ENCODE results near the gene FKBP9. TPM values are rescaled to one million over a fixed set of nuclear protein-coding genes. Genes with fewer than 3 reads are reported as not detected.
"Not testable (repeated sequence)": the region's sequence is repeated elsewhere in the genome, so short reads cannot be mapped to it uniquely, and the experiment has no call there.

The FKBP9 gene
- total RNA-seq, 4 donors from 2014 or later = 47.8 to 82.6 (median 75.8) TPM

GRCh38 chr7:32916006-32916405 lies 41.2 kb upstream of the FKBP9 start:
- peaks cover 0 to 70% (median 7%) of the 10 kb centered on the region in 3 donors for H3K36me3 ChIP-seq
- no peak overlapping the region for H3K27ac ChIP-seq
- TF ChIP-seq CTCF (IDR thresholded peaks at IDR 0.05) (no peak), POLR2A (IDR thresholded peaks at IDR 0.05) (no peak)
- H3K4me1 ChIP-seq = no peaks in the 10 kb centered on the region
- no peaks in the 10 kb centered on the region for H3K27me3 ChIP-seq
- no peaks in the 10 kb centered on the region for H3K9me3 ChIP-seq
- no peak overlapping the region for H3K4me3 ChIP-seq
- WGBS, 2 donors = 83 to 100% methylated on average over 1 to 3 of the region's 3 CpGs
- DNase-seq = no peak
- intact Hi-C loops (cut with DNase I) = no loop called here

DNA sequence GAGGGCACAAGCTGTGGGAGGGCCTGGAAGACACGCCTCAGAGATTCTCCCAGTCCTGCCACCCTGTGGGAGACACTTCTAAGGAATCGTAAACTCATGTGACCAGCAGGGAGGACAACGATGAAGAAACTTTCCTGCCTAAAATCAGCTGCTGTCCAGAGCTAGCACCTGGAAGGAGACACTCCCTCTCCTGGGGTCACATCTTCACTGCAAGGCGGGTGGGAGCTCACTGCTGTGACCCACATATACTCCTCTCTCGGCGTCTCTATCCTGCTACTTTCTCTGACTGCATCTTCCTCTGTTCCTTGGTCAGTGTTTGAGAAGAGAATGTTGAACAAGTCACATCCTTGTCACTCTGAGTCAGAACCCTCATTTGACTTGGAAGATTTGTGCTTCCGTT lies 40.2 kb upstream of the FKBP9 start:
- peaks cover 0 to 80% (median 12%) of the 10 kb centered on the region in 3 donors for H3K36me3 ChIP-seq
- H3K4me1 ChIP-seq; DNase-seq; H3K27me3 ChIP-seq; H3K27ac ChIP-seq; H3K9me3 ChIP-seq; H3K4me3 ChIP-seq; intact Hi-C loops (cut with DNase I): not testable (repeated sequence)
- WGBS, 2 donors = 83% methylated on average over 1 of the region's 7 CpGs; no CpG with 5 or more reads in 1 of the 2 donors

DNA sequence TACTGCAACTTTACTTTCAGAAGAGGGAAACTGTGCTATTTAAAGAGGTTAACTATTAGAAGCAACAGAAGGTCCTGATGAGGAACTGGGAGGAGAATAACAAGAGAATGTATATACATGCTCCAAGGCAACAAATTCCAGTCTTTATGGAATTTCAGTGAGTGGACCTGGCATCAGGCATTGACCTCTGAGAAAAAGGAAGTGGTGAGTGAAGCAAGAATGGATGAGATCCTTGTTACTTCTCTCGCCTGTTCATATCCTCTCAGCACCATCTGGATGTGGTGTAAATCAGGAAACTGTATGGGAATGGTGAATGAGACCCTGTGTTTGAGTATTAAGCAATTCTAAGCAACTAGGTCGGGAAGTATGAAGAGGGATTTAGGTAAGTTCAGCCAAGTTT lies 35.3 kb upstream of the FKBP9 start:
- no peaks in the 10 kb centered on the region for H3K4me1 ChIP-seq
- H3K4me3 ChIP-seq = no peak overlapping the region
- no peaks in the 10 kb centered on the region for H3K27me3 ChIP-seq
- TF ChIP-seq POLR2A (IDR thresholded peaks at IDR 0.05) (no peak), CTCF (IDR thresholded peaks at IDR 0.05) (no peak)
- intact Hi-C loops (cut with DNase I) = no loop called here
- no peak overlapping the region for H3K27ac ChIP-seq
- no peaks in the 10 kb centered on the region for H3K9me3 ChIP-seq
- WGBS, 2 donors = 73 to 78% methylated on average over 2 of the region's 2 CpGs
- H3K36me3 ChIP-seq = peaks cover 0 to 76% (median 5%) of the 10 kb centered on the region in 3 donors
- DNase-seq = no peak

- WGBS, 2 donors = 84 to 93% methylated on average over 2 of the region's 2 CpGs
- DNase-seq = no peak
- H3K36me3 ChIP-seq = peaks cover 0 to 79% (median 6%) of the 10 kb centered on the region in 3 donors
These were observed 28.4 kb upstream of the FKBP9 start for GRCh38 chr7:32928785-32929298.

GRCh38 chr7:32929430-32930143 lies 27.7 kb upstream of the FKBP9 start:
- H3K4me1 ChIP-seq = no peaks in the 10 kb centered on the region
- H3K4me3 ChIP-seq = no peak overlapping the region
- no peaks in the 10 kb centered on the region for H3K9me3 ChIP-seq
- no peak for DNase-seq
- TF ChIP-seq POLR2A (IDR thresholded peaks at IDR 0.05) (no peak), CTCF (IDR thresholded peaks at IDR 0.05) (no peak)
- intact Hi-C loops (cut with DNase I) = no loop called here
- H3K27ac ChIP-seq = no peak overlapping the region
- H3K36me3 ChIP-seq = peaks cover 0 to 79% (median 6%) of the 10 kb centered on the region in 3 donors
- 84 to 96% methylated on average over 3 to 8 of the region's 13 CpGs for WGBS, 2 donors
- H3K27me3 ChIP-seq = no peaks in the 10 kb centered on the region

More at GRCh38 chr7:32928785-32929298, 28.4 kb upstream of the FKBP9 start:
- TF ChIP-seq CTCF (IDR thresholded peaks at IDR 0.05) (no peak), POLR2A (IDR thresholded peaks at IDR 0.05) (no peak)
- Histone ChIP-seq H3K4me1 (no peaks in the 10 kb centered on the region), H3K4me3 (no peak overlapping the region), H3K9me3 (no peaks in the 10 kb centered on the region), H3K27ac (no peak overlapping the region), H3K27me3 (no peaks in the 10 kb centered on the region)
- intact Hi-C loops (cut with DNase I) = no loop called here
